ENCODE data around the gene ENPEP.

ENPEP gene

DNA sequence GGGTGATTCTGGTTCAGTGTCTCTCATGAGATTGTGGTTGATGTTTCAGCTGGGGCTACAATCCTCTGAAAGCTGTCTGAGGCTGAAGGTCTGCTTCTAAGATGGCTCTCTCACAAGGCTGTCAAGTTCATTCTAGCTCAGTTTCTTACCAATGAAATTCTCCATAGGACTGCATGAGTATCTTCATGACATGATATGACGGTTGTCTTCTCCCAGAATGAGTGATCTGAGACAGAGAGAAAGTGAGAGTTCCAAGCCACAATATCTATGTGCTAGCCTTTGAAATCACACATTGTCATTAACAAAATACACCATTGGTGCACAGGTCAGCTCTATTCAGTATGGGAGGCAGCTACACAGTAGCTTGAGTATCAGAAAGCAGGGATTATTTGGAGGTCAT, 119.6 kb downstream of the ENPEP start:
- Histone ChIP-seq H3K36me3 (ENCODE audit: control insufficient read depth, insufficient read depth, low read length) (no peaks in the 10 kb centered on the region), H3K4me1 (ENCODE audit: control insufficient read depth, insufficient read depth, low read length) (no peaks in the 10 kb centered on the region), H3K9me3 (ENCODE audit: control insufficient read depth, low read length) (no peaks in the 10 kb centered on the region)

DNA sequence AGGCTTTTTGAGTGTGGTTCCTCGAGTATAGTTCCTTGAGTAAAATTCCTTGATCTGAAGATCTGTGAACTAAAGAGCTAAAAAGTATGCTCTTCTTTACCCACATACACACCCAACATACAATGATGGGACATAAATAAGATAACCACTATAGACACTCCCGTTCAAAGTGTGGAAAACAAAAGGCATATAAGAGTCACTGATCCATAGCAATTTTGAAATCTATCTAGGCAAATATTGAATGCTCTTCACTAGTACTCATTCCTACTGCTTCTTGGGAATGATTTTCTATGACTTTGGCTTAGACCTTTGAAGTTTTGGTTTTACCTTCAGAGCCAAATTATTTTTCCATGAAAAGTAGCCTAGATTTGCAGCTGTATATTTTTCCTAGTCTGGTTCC, 120.5 kb downstream of the ENPEP start:
- H3K4me1 ChIP-seq (ENCODE audit: control insufficient read depth, insufficient read depth, low read length): no peaks in the 10 kb centered on the region
- H3K9ac ChIP-seq (ENCODE audit: low read length): no peak overlapping the region
- no peaks in the 10 kb centered on the region for H3K9me3 ChIP-seq (ENCODE audit: control insufficient read depth, low read length)
- H3K27me3 ChIP-seq (ENCODE audit: control insufficient read depth, insufficient read depth, low read length): no peaks in the 10 kb centered on the region
- no peaks in the 10 kb centered on the region for H3K36me3 ChIP-seq (ENCODE audit: control insufficient read depth, insufficient read depth, low read length)
- H3K4me3 ChIP-seq (ENCODE audit: low read length): no peak overlapping the region

More for the DNA sequence above, 119.6 kb downstream of the ENPEP start:
- Histone ChIP-seq H3K4me3 (ENCODE audit: low read length) (no peak overlapping the region), H3K9ac (ENCODE audit: low read length) (no peak overlapping the region), H3K27me3 (ENCODE audit: control insufficient read depth, insufficient read depth, low read length) (no peaks in the 10 kb centered on the region)

DNA sequence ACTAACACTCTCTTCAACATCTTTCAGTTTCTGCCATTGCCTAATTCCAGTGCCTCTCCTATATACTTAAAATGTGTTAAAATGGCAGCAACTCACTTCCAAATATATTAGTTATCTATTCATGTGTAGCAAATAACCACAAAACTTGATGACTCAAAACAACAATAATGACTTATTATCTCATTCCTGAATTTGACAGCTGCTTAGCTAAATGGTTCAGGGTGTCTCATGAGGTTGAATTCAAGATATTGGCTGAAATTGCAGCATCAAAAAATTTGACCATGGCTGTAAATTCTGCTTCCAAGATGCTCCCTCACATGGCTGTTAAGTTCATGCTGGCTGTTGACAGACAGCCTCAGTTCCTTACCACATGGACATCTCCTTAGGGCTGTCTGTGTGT, 121.6 kb downstream of the ENPEP start:
- Histone ChIP-seq H3K36me3 (ENCODE audit: control insufficient read depth, insufficient read depth, low read length) (no peaks in the 10 kb centered on the region), H3K4me3 (ENCODE audit: low read length) (no peak overlapping the region), H3K9me3 (ENCODE audit: control insufficient read depth, low read length) (no peaks in the 10 kb centered on the region), H3K27me3 (ENCODE audit: control insufficient read depth, insufficient read depth, low read length) (no peaks in the 10 kb centered on the region), H3K4me1 (ENCODE audit: control insufficient read depth, insufficient read depth, low read length) (no peaks in the 10 kb centered on the region), H3K9ac (ENCODE audit: low read length) (no peak overlapping the region)

DNA sequence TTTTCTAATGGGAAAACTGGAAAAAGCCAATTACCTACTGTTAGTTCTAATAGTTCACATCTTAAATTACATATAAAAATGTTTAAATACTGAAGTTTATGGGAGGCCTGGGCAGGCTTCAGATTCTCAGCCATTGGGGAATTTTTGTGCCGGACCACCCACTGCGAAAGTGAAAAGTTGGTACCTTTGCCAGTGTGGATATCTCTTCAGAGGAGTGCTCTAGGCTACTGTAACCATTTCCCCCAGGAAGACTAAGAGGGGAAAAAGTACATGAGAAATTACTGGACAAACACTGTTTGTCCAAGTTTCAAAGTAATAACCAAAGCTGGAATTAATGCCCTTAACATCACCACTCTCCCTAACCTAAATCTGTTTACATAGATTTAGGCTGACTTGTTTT, 126.1 kb downstream of the ENPEP start:
- Histone ChIP-seq H3K4me3 (ENCODE audit: low read length) (no peak overlapping the region), H3K9ac (ENCODE audit: low read length) (no peak overlapping the region), H3K4me1 (ENCODE audit: control insufficient read depth, insufficient read depth, low read length) (no peaks in the 10 kb centered on the region), H3K36me3 (ENCODE audit: control insufficient read depth, insufficient read depth, low read length) (no peaks in the 10 kb centered on the region), H3K9me3 (ENCODE audit: control insufficient read depth, low read length) (no peaks in the 10 kb centered on the region), H3K27me3 (ENCODE audit: control insufficient read depth, insufficient read depth, low read length) (peaks cover 5% of the 10 kb centered on the region)

DNA sequence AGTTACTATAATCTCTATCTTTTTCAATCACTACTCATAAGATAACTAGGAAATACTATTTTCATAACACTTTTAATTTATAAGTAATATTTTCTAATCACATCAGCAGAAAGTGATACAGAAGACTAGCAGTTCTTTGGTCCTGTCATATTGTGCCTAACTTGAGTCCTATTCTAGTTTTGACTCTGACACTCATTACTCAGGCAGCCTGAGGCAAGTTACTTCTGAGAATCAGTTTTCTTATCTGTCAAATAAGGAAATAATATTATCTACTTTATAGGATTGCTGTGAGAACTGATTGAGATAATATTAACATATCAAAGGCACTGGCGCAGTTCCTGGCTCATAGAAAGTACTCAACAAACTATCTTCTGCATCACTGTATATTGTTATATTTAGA, 129.1 kb downstream of the ENPEP start:
- Histone ChIP-seq H3K4me3 (ENCODE audit: low read length) (no peak overlapping the region), H3K9ac (ENCODE audit: low read length) (no peak overlapping the region), H3K9me3 (ENCODE audit: control insufficient read depth, low read length) (no peaks in the 10 kb centered on the region), H3K4me1 (ENCODE audit: control insufficient read depth, insufficient read depth, low read length) (no peaks in the 10 kb centered on the region), H3K27me3 (ENCODE audit: control insufficient read depth, insufficient read depth, low read length) (peaks cover 11% of the 10 kb centered on the region), H3K36me3 (ENCODE audit: control insufficient read depth, insufficient read depth, low read length) (no peaks in the 10 kb centered on the region)

DNA sequence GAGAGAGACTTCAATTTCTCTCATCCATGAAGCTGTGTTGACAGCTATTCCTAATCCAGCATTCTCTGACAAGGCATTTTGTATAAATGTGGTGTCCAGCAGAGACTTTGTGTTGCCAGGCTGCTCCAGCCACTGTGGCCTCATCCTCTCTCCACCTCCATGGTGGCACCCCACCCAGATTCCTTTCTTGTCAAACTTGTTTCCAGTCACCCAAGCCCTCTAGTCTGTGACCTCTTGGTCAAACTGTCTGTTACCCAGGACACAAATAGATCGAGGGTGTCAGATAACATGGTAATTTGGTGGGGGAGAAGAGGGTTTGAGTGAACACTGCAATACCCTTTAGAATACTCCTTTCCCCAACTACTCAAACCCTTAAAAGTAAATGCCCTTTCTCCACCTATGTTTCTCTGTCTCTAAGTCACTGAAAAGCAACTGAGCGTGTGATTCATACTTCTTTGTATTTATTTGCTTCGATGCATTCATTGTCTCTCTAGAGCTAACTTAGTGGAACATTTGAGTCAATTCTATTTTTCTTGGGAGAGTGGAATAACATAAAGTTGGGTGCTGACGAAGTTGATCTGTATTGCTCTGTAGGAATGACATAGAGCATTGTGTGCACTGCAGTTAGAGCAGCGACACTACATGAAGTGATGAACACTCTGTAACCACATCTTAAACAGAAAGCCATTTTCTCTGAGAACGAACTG, 133.2 kb downstream of the ENPEP start:
- H3K4me1 ChIP-seq (ENCODE audit: control insufficient read depth, insufficient read depth, low read length): peaks cover 11% of the 10 kb centered on the region
- H3K4me3 ChIP-seq (ENCODE audit: low read length): no peak overlapping the region
- H3K9me3 ChIP-seq (ENCODE audit: control insufficient read depth, low read length): no peaks in the 10 kb centered on the region
- no peaks in the 10 kb centered on the region for H3K36me3 ChIP-seq (ENCODE audit: control insufficient read depth, insufficient read depth, low read length)
- peaks cover 47% of the 10 kb centered on the region for H3K27me3 ChIP-seq (ENCODE audit: control insufficient read depth, insufficient read depth, low read length)
- no peak overlapping the region for H3K9ac ChIP-seq (ENCODE audit: low read length)

DNA sequence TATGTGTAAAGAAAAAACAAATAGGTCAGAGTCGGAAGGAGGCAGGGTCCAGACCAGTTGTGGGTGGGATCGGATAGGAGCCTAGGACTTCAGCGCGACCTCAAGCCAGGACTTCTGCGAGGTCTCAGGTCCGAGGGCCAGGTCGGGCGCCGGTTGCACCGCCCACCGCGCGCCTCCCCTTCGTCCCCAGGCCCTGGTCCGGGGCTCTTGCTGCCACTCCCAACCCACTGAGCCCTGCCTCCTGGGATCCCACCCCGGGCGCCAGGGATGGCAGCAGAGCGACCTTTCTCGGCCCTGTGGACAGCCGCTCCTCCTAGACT, 134.6 kb downstream of the ENPEP start:
- Histone ChIP-seq H3K9ac (ENCODE audit: low read length) (no peak overlapping the region), H3K4me1 (ENCODE audit: control insufficient read depth, insufficient read depth, low read length) (peaks cover 11% of the 10 kb centered on the region), H3K4me3 (ENCODE audit: low read length) (no peak overlapping the region), H3K36me3 (ENCODE audit: control insufficient read depth, insufficient read depth, low read length) (no peaks in the 10 kb centered on the region), H3K27me3 (ENCODE audit: control insufficient read depth, insufficient read depth, low read length) (peaks cover 61% of the 10 kb centered on the region), H3K9me3 (ENCODE audit: control insufficient read depth, low read length) (no peaks in the 10 kb centered on the region)

DNA sequence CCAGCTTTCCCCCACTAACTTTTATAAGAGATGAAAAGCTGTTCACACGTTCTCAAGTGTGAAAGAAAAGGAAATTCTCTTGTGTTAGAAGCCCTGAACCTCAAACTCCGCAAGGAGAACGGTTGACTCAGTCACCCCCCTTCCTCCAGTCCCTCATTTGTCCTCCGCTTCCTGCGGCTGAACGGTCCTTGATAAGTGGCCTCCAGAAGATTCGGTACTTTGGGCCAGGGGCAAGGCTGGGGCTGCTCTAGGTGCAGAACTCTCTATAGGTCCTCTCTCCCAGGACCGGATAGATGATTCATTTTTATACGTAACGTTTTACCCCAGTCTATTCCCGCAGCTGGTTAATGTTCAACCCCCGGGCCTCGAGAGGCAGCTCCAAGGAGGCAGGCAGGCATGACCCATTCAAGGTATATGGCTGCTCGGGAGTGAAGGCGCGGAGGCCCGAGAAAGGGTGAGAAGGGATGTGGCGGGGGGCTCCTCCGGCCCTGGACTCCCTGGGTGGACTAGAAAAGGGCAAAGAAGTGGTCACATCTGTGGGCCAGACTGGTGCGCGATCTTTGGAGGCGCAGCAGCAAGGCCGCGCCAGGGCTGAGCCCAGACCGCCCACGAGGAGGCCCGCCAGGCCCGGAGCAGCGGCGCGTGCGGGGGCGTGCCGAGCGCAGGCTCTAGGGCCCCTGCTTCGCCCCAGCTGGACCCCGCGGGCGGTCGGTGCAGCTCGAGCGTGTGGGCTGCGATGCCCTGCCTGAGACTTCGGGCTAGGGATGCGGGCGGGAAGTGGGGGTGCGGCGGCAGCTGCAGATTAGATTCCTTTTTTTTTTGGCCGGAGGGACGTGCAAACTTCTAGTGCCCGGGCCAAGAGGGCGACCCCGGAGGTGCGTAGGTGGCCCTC, 135.2 kb downstream of the ENPEP start:
- peaks cover 11% of the 10 kb centered on the region for H3K4me1 ChIP-seq (ENCODE audit: control insufficient read depth, insufficient read depth, low read length)
- H3K36me3 ChIP-seq (ENCODE audit: control insufficient read depth, insufficient read depth, low read length): no peaks in the 10 kb centered on the region
- no peaks in the 10 kb centered on the region for H3K9me3 ChIP-seq (ENCODE audit: control insufficient read depth, low read length)
- no peak overlapping the region for H3K9ac ChIP-seq (ENCODE audit: low read length)
- H3K4me3 ChIP-seq (ENCODE audit: low read length): no peak overlapping the region
- peaks cover 67% of the 10 kb centered on the region for H3K27me3 ChIP-seq (ENCODE audit: control insufficient read depth, insufficient read depth, low read length)

DNA sequence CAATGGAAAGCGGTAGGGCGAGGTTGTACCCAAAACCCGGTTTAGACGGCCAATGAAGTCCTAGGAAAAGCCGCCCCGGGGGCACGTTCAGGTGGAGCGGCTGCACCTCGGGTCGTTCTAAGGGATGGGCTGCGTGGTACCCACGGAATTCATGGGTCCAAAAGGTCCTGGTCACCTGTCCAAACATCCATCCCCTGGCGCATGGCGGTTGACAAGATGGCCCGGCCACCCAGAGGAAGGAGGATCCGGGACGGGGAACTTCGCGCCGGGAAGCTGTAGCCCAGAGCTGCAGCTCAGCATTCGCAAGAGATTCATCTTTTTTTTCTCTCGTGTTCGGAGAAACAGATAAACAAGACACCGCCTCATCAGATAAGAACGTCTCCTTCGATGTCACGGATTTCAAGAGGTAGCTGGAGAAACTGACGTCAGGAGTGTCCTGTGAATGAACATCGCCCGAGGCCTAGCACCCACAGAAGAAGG, 136.1 kb downstream of the ENPEP start:
- Histone ChIP-seq H3K9me3 (ENCODE audit: control insufficient read depth, low read length) (no peaks in the 10 kb centered on the region), H3K36me3 (ENCODE audit: control insufficient read depth, insufficient read depth, low read length) (no peaks in the 10 kb centered on the region), H3K4me3 (ENCODE audit: low read length) (no peak overlapping the region), H3K27me3 (ENCODE audit: control insufficient read depth, insufficient read depth, low read length) (peaks cover 75% of the 10 kb centered on the region), H3K9ac (ENCODE audit: low read length) (no peak overlapping the region), H3K4me1 (ENCODE audit: control insufficient read depth, insufficient read depth, low read length) (peaks cover 11% of the 10 kb centered on the region)

DNA sequence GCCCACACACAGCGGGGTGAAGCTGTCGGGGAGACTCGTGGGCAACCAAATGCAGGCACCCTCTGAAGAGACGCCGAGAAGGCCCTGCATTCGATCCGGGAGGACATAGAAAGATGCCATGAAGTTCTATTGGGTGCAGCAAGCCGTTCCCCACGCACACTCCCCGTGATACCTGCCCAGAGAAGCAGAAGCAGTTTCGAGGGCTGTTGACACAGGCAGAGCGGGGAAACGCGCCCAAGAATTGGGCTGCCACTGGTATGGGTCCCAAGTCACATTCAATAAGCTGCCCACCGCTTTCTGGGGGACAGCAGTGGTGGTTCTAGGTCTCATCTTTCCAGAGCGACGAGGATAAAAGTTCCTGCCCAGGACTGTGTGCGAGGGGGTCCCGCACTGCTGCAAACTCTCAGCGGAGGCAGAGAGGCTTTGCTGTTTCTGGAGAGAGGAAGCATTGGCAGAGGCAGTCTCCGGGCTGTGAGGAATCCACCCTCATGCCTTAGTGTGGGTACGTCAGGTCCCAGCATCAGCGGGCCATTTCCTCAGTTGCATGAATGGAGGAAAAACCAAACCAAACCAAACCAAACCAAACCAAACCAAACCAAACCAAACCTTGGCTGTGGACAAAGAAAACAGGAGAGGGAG, 136.8 kb downstream of the ENPEP start:
- peaks cover 11% of the 10 kb centered on the region for H3K4me1 ChIP-seq (ENCODE audit: control insufficient read depth, insufficient read depth, low read length)
- H3K9me3 ChIP-seq (ENCODE audit: control insufficient read depth, low read length): no peaks in the 10 kb centered on the region
- H3K36me3 ChIP-seq (ENCODE audit: control insufficient read depth, insufficient read depth, low read length): no peaks in the 10 kb centered on the region
- H3K27me3 ChIP-seq (ENCODE audit: control insufficient read depth, insufficient read depth, low read length): peaks cover 80% of the 10 kb centered on the region
- no peak overlapping the region for H3K9ac ChIP-seq (ENCODE audit: low read length)
- no peak overlapping the region for H3K4me3 ChIP-seq (ENCODE audit: low read length)

DNA sequence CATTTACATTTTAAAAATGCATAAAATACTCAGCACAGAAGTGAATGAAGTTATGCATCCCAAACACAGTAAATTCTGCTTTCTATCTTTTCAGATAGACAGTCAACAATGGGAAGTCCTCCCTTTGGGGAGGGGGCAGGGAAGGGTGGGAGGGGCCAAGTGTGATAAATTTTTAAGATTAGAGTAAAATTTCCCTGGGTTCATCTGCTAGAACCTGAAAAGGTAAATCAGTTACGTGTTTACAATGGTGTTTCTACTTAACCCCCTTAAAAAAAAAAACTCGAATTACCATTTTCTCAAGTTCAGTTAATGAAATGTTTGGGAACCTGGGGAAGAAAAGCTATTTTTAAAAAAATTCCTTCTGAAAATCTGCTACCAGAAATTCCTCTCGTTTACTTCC, 137.8 kb downstream of the ENPEP start:
- peaks cover 90% of the 10 kb centered on the region for H3K27me3 ChIP-seq (ENCODE audit: control insufficient read depth, insufficient read depth, low read length)
- no peaks in the 10 kb centered on the region for H3K36me3 ChIP-seq (ENCODE audit: control insufficient read depth, insufficient read depth, low read length)
- H3K4me1 ChIP-seq (ENCODE audit: control insufficient read depth, insufficient read depth, low read length): peaks cover 11% of the 10 kb centered on the region
- no peaks in the 10 kb centered on the region for H3K9me3 ChIP-seq (ENCODE audit: control insufficient read depth, low read length)
- no peak overlapping the region for H3K9ac ChIP-seq (ENCODE audit: low read length)
- no peak overlapping the region for H3K4me3 ChIP-seq (ENCODE audit: low read length)

Data from mucosa of stomach (tissue), 1 donor.